PC-9 (cell line): ENCODE data around the gene ATM.

Experiments
- EZH2 ChIP-seq: fragments of 200-600 bp; sonication (generic); IDR thresholded peaks from 2 replicates; pipeline ENCODE4 v1.8.0; 2017; ENCODE audit warnings: antibody characterized with exemption, low read depth
- TF ChIP-seq, protein P1 (sequence below): fragments of 200-600 bp; sonication (generic); conservative IDR thresholded peaks from 2 replicates; pipeline ENCODE4 v1.6.1; 2017; ENCODE audit warnings: mixed run types, antibody characterized with exemption, mild to moderate bottlenecking, moderate library complexity

DNA sequence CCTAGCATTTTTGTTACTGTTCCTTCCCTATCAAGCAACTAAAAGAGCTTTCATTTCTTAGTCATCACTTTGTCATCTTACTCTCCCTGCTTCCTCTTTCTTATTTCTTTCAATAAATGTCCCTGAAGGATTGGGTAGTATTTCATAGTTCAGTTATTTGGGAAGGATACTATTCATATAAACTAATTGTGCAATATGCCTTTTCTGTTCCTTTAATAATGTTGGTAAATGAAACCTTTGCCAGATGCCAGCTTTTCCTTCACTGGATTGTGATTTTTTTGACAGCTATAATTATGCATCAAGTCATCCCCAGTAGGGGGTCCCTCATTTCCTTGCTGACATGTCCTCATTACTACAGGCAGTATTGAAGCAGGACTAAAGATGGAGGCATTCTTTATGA lies 101.7 kb downstream of the ATM start:
- TF ChIP-seq, protein P1, sequence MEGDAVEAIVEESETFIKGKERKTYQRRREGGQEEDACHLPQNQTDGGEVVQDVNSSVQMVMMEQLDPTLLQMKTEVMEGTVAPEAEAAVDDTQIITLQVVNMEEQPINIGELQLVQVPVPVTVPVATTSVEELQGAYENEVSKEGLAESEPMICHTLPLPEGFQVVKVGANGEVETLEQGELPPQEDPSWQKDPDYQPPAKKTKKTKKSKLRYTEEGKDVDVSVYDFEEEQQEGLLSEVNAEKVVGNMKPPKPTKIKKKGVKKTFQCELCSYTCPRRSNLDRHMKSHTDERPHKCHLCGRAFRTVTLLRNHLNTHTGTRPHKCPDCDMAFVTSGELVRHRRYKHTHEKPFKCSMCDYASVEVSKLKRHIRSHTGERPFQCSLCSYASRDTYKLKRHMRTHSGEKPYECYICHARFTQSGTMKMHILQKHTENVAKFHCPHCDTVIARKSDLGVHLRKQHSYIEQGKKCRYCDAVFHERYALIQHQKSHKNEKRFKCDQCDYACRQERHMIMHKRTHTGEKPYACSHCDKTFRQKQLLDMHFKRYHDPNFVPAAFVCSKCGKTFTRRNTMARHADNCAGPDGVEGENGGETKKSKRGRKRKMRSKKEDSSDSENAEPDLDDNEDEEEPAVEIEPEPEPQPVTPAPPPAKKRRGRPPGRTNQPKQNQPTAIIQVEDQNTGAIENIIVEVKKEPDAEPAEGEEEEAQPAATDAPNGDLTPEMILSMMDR: no peak
- no peak for TF ChIP-seq EZH2
